ENCODE measurements around the gene MBNL1. TPM values are rescaled to one million over a fixed set of nuclear protein-coding genes. Genes with fewer than 3 reads are reported as not detected.

The MBNL1 gene
- total RNA-seq, 2 experiments from 2014 or later, result 163 to 174 TPM

GRCh38 chr3:152458376-152459117 is 189.8 kb downstream of the MBNL1 start:
- CTCF ChIA-PET (ENCODE audit: unreplicated experiment), result no interaction called here
- intact Hi-C loops (cut with micrococcal nuclease; ENCODE audit: unreplicated experiment), result no loop called here
- H3K4me1 ChIP-seq (ENCODE audit: insufficient read depth, low read length, poor library complexity, severe bottlenecking), result no peaks in the 10 kb centered on the region
- no peaks in the 10 kb centered on the region for H4K20me1 ChIP-seq (ENCODE audit: insufficient read depth, low read length)
- POLR2A ChIA-PET, result interaction anchor here (0.5 to 1.9 kb wide), 5 partner anchors 10 to 450 kb away, joined by 3 to 7 read pairs (median 4); no protein-coding TSS in a partner anchor
- no peaks in the 10 kb centered on the region for H3K9me3 ChIP-seq (ENCODE audit: low read length)
- no peak for DNase-seq (ENCODE audit: low spot score)
- no peaks in the 10 kb centered on the region for H3K9me2 ChIP-seq (ENCODE audit: insufficient read depth, low read length)
- H2AFZ ChIP-seq (ENCODE audit: low read length), result no peak overlapping the region
- no peak overlapping the region for H3K27ac ChIP-seq (ENCODE audit: low read depth, low read length, poor library complexity, severe bottlenecking)
- TF ChIP-seq EZH2phosphoT487 (IDR thresholded peaks at IDR 0.05; ENCODE audit: borderline replicate concordance, low read depth, low read length), result no peak
- TF ChIP-seq CTCF (conservative IDR thresholded peaks at IDR 0.05; ENCODE audit: low read length), result no peak
- no peak overlapping the region for H3K4me2 ChIP-seq (ENCODE audit: low read length)
- H3K79me2 ChIP-seq (ENCODE audit: insufficient read depth, low read depth, low read length), result no peaks in the 10 kb centered on the region; the same call in 1 of the 2 replicates
- H3K4me3 ChIP-seq (ENCODE audit: low read depth, low read length, poor library complexity, severe bottlenecking), result no peak overlapping the region
- BruUV-seq (replicated peaks), result no TSS peak
- H3K36me3 ChIP-seq (ENCODE audit: insufficient read depth, low read length), result peaks cover 80% of the 10 kb centered on the region

GRCh38 chr3:152459118-152459515 is 190.4 kb downstream of the MBNL1 start:
- no peak overlapping the region for H2AFZ ChIP-seq (ENCODE audit: low read length)
- H3K9me2 ChIP-seq (ENCODE audit: insufficient read depth, low read length), result no peaks in the 10 kb centered on the region
- BruUV-seq (replicated peaks), result no TSS peak
- intact Hi-C loops (cut with micrococcal nuclease; ENCODE audit: unreplicated experiment), result no loop called here
- no peak overlapping the region for H3K4me2 ChIP-seq (ENCODE audit: low read length)
- no peak overlapping the region for H3K27ac ChIP-seq (ENCODE audit: low read depth, low read length, poor library complexity, severe bottlenecking)
- H3K4me3 ChIP-seq (ENCODE audit: low read depth, low read length, poor library complexity, severe bottlenecking), result no peak overlapping the region
- TF ChIP-seq CTCF (conservative IDR thresholded peaks at IDR 0.05; ENCODE audit: low read length) (no peak), EZH2phosphoT487 (IDR thresholded peaks at IDR 0.05; ENCODE audit: borderline replicate concordance, low read depth, low read length) (no peak)
- DNase-seq (ENCODE audit: low spot score), result no peak
- no peaks in the 10 kb centered on the region for H3K4me1 ChIP-seq (ENCODE audit: insufficient read depth, low read length, poor library complexity, severe bottlenecking)
- no peaks in the 10 kb centered on the region; the same call in 1 of the 2 replicates for H3K79me2 ChIP-seq (ENCODE audit: insufficient read depth, low read depth, low read length)
- POLR2A ChIA-PET, result interaction anchor here (1.1 to 1.9 kb wide), 3 partner anchors 18 to 281 kb away, joined by 3 to 5 read pairs (median 4); no protein-coding TSS in a partner anchor
- peaks cover 78% of the 10 kb centered on the region for H3K36me3 ChIP-seq (ENCODE audit: insufficient read depth, low read length)
- CTCF ChIA-PET (ENCODE audit: unreplicated experiment), result no interaction called here
- no peaks in the 10 kb centered on the region for H4K20me1 ChIP-seq (ENCODE audit: insufficient read depth, low read length)
- no peaks in the 10 kb centered on the region for H3K9me3 ChIP-seq (ENCODE audit: low read length)

GRCh38 chr3:152459572-152459971 is 190.8 kb downstream of the MBNL1 start:
- H3K27ac ChIP-seq (ENCODE audit: low read depth, low read length, poor library complexity, severe bottlenecking), result no peak overlapping the region
- intact Hi-C loops (cut with micrococcal nuclease; ENCODE audit: unreplicated experiment), result no loop called here
- ChIA-PET POLR2A (interaction anchor here (1.9 kb wide), 1 partner anchor 19 kb away, joined by 4 read pairs; no protein-coding TSS in a partner anchor), CTCF (ENCODE audit: unreplicated experiment) (no interaction called here)
- H4K20me1 ChIP-seq (ENCODE audit: insufficient read depth, low read length), result no peaks in the 10 kb centered on the region
- no TSS peak for BruUV-seq (replicated peaks)
- H2AFZ ChIP-seq (ENCODE audit: low read length), result no peak overlapping the region
- no peaks in the 10 kb centered on the region for H3K9me3 ChIP-seq (ENCODE audit: low read length)
- H3K4me2 ChIP-seq (ENCODE audit: low read length), result no peak overlapping the region
- DNase-seq (ENCODE audit: low spot score), result no peak
- peaks cover 75% of the 10 kb centered on the region for H3K36me3 ChIP-seq (ENCODE audit: insufficient read depth, low read length)
- H3K4me1 ChIP-seq (ENCODE audit: insufficient read depth, low read length, poor library complexity, severe bottlenecking), result no peaks in the 10 kb centered on the region
- H3K4me3 ChIP-seq (ENCODE audit: low read depth, low read length, poor library complexity, severe bottlenecking), result no peak overlapping the region
- H3K79me2 ChIP-seq (ENCODE audit: insufficient read depth, low read depth, low read length), result no peaks in the 10 kb centered on the region
- no peaks in the 10 kb centered on the region for H3K9me2 ChIP-seq (ENCODE audit: insufficient read depth, low read length)
- no peak for TF ChIP-seq CTCF (conservative IDR thresholded peaks at IDR 0.05; ENCODE audit: low read length)
- TF ChIP-seq EZH2phosphoT487 (IDR thresholded peaks at IDR 0.05; ENCODE audit: borderline replicate concordance, low read depth, low read length), result no peak
